Activated naive CD8-positive, alpha-beta T cell treated with anti-CD3 and anti-CD28 coated beads, Interleukin-2, amount 50 U/mL, for 16 hours (primary cell): ENCODE measurements around the gene TSEN15.

ENCODE experiments used
- DNase-seq: peaks from one replicate; pipeline ENCODE4 v3.0.0-alpha.2; 2020; ENCODE audit warnings: low read depth, low spot score

Gene TSEN15

GRCh38 chr1:184052750-184053149 is 1.2 kb downstream of the TSEN15 start:
- no peak for DNase-seq

GRCh38 chr1:184053881-184054280 is 2.4 kb downstream of the TSEN15 start:
- no peak for DNase-seq

- DNase-seq = no peak
Observed at GRCh38 chr1:184056921-184057555, 5.5 kb downstream of the TSEN15 start.

- DNase-seq = no peak
Observed at GRCh38 chr1:184059887-184060286, 8.4 kb downstream of the TSEN15 start.

GRCh38 chr1:184060316-184060715 is 8.8 kb downstream of the TSEN15 start:
- DNase-seq = no peak

GRCh38 chr1:184061396-184062003 is 10.0 kb downstream of the TSEN15 start:
- no peak for DNase-seq

- no peak for DNase-seq
Observed at GRCh38 chr1:184062640-184063286, 11.2 kb downstream of the TSEN15 start.

GRCh38 chr1:184065559-184065958 is 14.0 kb downstream of the TSEN15 start:
- no peak for DNase-seq

- no peak for DNase-seq
Observed at GRCh38 chr1:184068354-184068753, 16.8 kb downstream of the TSEN15 start.

- DNase-seq = no peak
Observed at GRCh38 chr1:184069675-184070074, 18.1 kb downstream of the TSEN15 start.

- no peak for DNase-seq
Observed at GRCh38 chr1:184072376-184072775, 20.8 kb downstream of the TSEN15 start.

GRCh38 chr1:184074383-184074782 is 22.9 kb downstream of the TSEN15 start:
- DNase-seq = no peak

- DNase-seq = no peak
Observed at GRCh38 chr1:184075055-184076029, 23.8 kb downstream of the TSEN15 start.

- DNase-seq = no peak
Observed at GRCh38 chr1:184078564-184079249, 27.2 kb downstream of the TSEN15 start.

- no peak for DNase-seq
Observed at GRCh38 chr1:184080309-184080708, 28.8 kb downstream of the TSEN15 start.

GRCh38 chr1:184082541-184083415 is 31.2 kb downstream of the TSEN15 start:
- no peak for DNase-seq

- no peak for DNase-seq
Observed at GRCh38 chr1:184085667-184086066, 34.1 kb downstream of the TSEN15 start.

- DNase-seq = no peak
Observed at GRCh38 chr1:184088037-184088436, 36.5 kb downstream of the TSEN15 start.

GRCh38 chr1:184093071-184093470 is 41.5 kb downstream of the TSEN15 start:
- DNase-seq = no peak

- DNase-seq = no peak
Observed at GRCh38 chr1:184096005-184096404, 44.5 kb downstream of the TSEN15 start.
